HepG2 (cell line): ENCODE data around the gene PREX1. TPM values are rescaled to one million over a fixed set of nuclear protein-coding genes. Genes with fewer than 3 reads are reported as not detected.

Experiments
- ATAC-seq: fragments of 200-7000 bp; cut with Tn5 transposase; 3 replicates; pipeline ENCODE4 v1.9.1; 2020; ENCODE audit warnings: mild to moderate bottlenecking, moderate library complexity
- BruUV-seq: library from RNA; stranded (reverse); fragments of 400-500 nt; replicated peaks from 2 replicates; lab custom pipeline; 2021; lab: Mats Ljungman, UMichigan
- CTCF ChIA-PET: fragments of 300-600 bp; formaldehyde crosslinking; extraction: SDS; loops from one replicate; lab custom pipeline; 2021; ENCODE audit warnings: low total read pairs, inconsistent platforms, low intra/inter-chr PET ratio; lab: Yijun Ruan, JAX
- POLR2A ChIA-PET: fragments of 350-600 bp; sonication (Branson Sonifier 250); formaldehyde crosslinking; loops from one replicate; lab custom pipeline; 2020; ENCODE audit warnings: antibody characterized with exemption, inconsistent platforms; lab: Yijun Ruan, JAX
- DNase-seq: peaks from one replicate; pipeline ENCODE4 v3.0.0-alpha.2; 2015; ENCODE audit warnings: low spot score
- FAIRE-seq: peaks from 3 replicates; lab custom pipeline; 2011; peaks lifted over from hg19 to GRCh38; lab: Jason Lieb, UNC
- H2AFZ ChIP-seq: one replicate; pipeline ENCODE4 v1.6.1; 2011; ENCODE audit warnings: low read length, inconsistent platforms
- H3K27ac ChIP-seq: fragments of 300-600 bp; 3 replicates; pipeline ENCODE4 v1.8.0; 2011; ENCODE audit warnings: mixed run types, mild to moderate bottlenecking, mixed read lengths, low read length, inconsistent platforms; ENCODE audit not compliant: insufficient read depth; ENCODE audit errors: extremely low read length
- H3K27me3 ChIP-seq, 2 experiments: fragments of 200-600 bp in 1 of 2; 2 replicates in 1 of 2; 3 replicates in 1 of 2; pipeline versions ENCODE4 v1.6.0 to v1.8.0; 2011; ENCODE audit warnings: low read length in 2 of 2, mild to moderate bottlenecking in 2 of 2, moderate library complexity in 2 of 2, inconsistent platforms in 1 of 2; ENCODE audit not compliant: insufficient read depth in 2 of 2, control insufficient read depth in 1 of 2
- H3K36me3 ChIP-seq, 2 experiments: fragments of 200-600 bp in 1 of 2; replicated peaks in 1 of 2; 2 replicates in 1 of 2; 3 replicates in 1 of 2; pipeline versions ENCODE4 v1.5.1 to v1.8.0; 2011; ENCODE audit warnings: low read length in 2 of 2, inconsistent platforms in 1 of 2; ENCODE audit not compliant: insufficient read depth in 2 of 2, control insufficient read depth in 1 of 2
- H3K4me1 ChIP-seq: 2 replicates; pipeline ENCODE4 v1.5.1; 2012; ENCODE audit warnings: low read length, inconsistent platforms; ENCODE audit not compliant: insufficient read depth
- H3K4me2 ChIP-seq: 2 replicates; pipeline ENCODE4 v1.6.0; 2011; ENCODE audit warnings: low read depth, low read length, inconsistent platforms
- H3K4me3 ChIP-seq, 3 experiments: fragments of 200-600 bp in 1 of 3; sonication (generic), shearing (Covaris generic) in 1 of 3; replicated peaks in 1 of 3; 2 replicates each; pipeline ENCODE4 v1.5.1; 2011 to 2016; ENCODE audit warnings: low read length in 3 of 3, inconsistent platforms in 2 of 3, low read depth in 2 of 3, mild to moderate bottlenecking in 2 of 3, control low read depth in 1 of 3, mixed read lengths in 1 of 3; ENCODE audit not compliant: insufficient read depth in 1 of 3
- H3K79me2 ChIP-seq: one replicate; pipeline ENCODE4 v1.6.1; 2011; ENCODE audit warnings: low read length, inconsistent platforms; ENCODE audit not compliant: insufficient read depth
- H3K9ac ChIP-seq: 2 replicates; pipeline ENCODE4 v1.6.0; 2011; ENCODE audit warnings: mild to moderate bottlenecking, low read depth, low read length, inconsistent platforms; ENCODE audit not compliant: insufficient read depth
- H3K9me3 ChIP-seq: 2 replicates; pipeline ENCODE4 v1.5.1; 2012; ENCODE audit warnings: mild to moderate bottlenecking, low read length
- H4K20me1 ChIP-seq: 2 replicates; pipeline ENCODE4 v1.6.0; 2011; ENCODE audit warnings: inconsistent platforms, mild to moderate bottlenecking, low read length, moderate library complexity; ENCODE audit not compliant: insufficient read depth
- ELF4 ChIP-seq: sonication (generic); formaldehyde crosslinking; IDR thresholded peaks from 2 replicates; pipeline ENCODE4 v1.5.0; 2020; ENCODE audit warnings: missing genetic modification reagents, mild to moderate bottlenecking, moderate library complexity, borderline replicate concordance
- KLF6 ChIP-seq: IDR thresholded peaks from 2 replicates; pipeline ENCODE4 v1.8.0; 2016; ENCODE audit warnings: missing biosample characterization, missing genetic modification reagents
- ZKSCAN1 ChIP-seq: fragments of 150-350 bp; IDR thresholded peaks from 2 replicates; pipeline ENCODE4 v1.6.1; 2014; ENCODE audit warnings: low read length
- ZNF3 ChIP-seq: IDR thresholded peaks from 2 replicates; pipeline ENCODE4 v1.7.0; 2017; ENCODE audit warnings: inconsistent platforms
- WGBS: methylation state at CpG from one replicate; pipeline ENCODE4 v1.1.6; 2017; ENCODE audit warnings: low lambda C conversion rate; 5-methylcytosine and 5-hydroxymethylcytosine counted together
- in situ Hi-C: cut with HindIII; loops from 2 replicates; pipeline ENCODE4 v1.10.0; 2017; ENCODE audit warnings: low pct_unique_long_range_greater_than_20kb; ENCODE audit not compliant: extremely low pct_ligation_motif_present
- intact Hi-C: fragments of 100-400 bp; cut with micrococcal nuclease; formaldehyde crosslinking; loops from one replicate; pipeline ENCODE4 v1.10.0; 2022; ENCODE audit not compliant: unreplicated experiment
- polyA plus RNA-seq, 8 experiments: library from polyadenylated mRNA; depleted of rRNA in 3 of 8; stranded (reverse) in 7 of 8; unstranded in 1 of 8; fragments of >200 nt; fragmentation: Illumina TruSeq in 4 of 8; extraction: Trizol in 4 of 8; gene quantifications; 2 replicates each; pipeline versions ENCODE4 v1.2.1 to v1.2.3, GENCODE V29; 2011 to 2016; ENCODE audit warnings: low read depth in 4 of 8, missing spikeins in 1 of 8, mixed read lengths in 1 of 8; ENCODE audit not compliant: insufficient read depth in 1 of 8
- total RNA-seq, 5 experiments: library from RNA; depleted of rRNA; stranded (reverse); fragments of >200 nt; fragmentation: Illumina TruSeq; extraction: Trizol; gene quantifications; 2 replicates each; pipeline ENCODE4 v1.2.3, GENCODE V29; 2016; ENCODE audit warnings: low read depth in 1 of 5
- TF ChIP-seq, protein P1 (sequence below): sonication (generic); formaldehyde crosslinking; IDR thresholded peaks from 2 replicates; pipeline ENCODE4 v1.4.0; 2020; ENCODE audit warnings: mild to moderate bottlenecking, missing genetic modification reagents
- TF ChIP-seq, protein P2 (sequence below): sonication (generic); formaldehyde crosslinking; conservative IDR thresholded peaks from 2 replicates; pipeline ENCODE4 v1.8.0; 2022; ENCODE audit warnings: missing genetic modification reagents
- TF ChIP-seq, protein P3 (sequence below): IDR thresholded peaks from 2 replicates; pipeline ENCODE4 v1.6.1; 2012; ENCODE audit warnings: low read length, improper control_type of control experiment

PREX1 gene
- total and polyA plus RNA-seq, 2 of the 13 experiments (the other 11 are each of a cell fraction or from before 2014, with no cell fraction given), result 0.02 to 0.04 TPM

DNA sequence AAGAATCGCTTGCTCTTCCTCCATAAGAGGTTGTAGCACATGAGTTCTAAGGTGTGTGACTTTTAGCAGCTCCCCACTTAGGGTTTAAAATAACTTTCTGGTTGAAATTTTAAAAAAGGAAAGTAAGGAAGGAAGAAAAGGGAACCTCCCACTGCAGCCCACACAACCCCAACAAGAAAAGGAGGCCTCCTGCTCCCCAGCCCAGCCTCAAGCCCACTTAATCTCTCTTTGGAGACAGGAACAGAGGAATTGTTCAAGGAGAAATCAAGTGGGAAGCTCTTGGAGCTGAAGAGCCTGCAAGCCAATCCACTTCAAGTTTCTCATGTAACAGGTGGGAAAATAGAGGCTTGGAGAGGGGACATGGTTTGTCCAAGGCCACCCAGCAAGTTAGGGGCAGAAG is 39.1 kb upstream of the PREX1 start (continued):
- TF ChIP-seq, protein P1, sequence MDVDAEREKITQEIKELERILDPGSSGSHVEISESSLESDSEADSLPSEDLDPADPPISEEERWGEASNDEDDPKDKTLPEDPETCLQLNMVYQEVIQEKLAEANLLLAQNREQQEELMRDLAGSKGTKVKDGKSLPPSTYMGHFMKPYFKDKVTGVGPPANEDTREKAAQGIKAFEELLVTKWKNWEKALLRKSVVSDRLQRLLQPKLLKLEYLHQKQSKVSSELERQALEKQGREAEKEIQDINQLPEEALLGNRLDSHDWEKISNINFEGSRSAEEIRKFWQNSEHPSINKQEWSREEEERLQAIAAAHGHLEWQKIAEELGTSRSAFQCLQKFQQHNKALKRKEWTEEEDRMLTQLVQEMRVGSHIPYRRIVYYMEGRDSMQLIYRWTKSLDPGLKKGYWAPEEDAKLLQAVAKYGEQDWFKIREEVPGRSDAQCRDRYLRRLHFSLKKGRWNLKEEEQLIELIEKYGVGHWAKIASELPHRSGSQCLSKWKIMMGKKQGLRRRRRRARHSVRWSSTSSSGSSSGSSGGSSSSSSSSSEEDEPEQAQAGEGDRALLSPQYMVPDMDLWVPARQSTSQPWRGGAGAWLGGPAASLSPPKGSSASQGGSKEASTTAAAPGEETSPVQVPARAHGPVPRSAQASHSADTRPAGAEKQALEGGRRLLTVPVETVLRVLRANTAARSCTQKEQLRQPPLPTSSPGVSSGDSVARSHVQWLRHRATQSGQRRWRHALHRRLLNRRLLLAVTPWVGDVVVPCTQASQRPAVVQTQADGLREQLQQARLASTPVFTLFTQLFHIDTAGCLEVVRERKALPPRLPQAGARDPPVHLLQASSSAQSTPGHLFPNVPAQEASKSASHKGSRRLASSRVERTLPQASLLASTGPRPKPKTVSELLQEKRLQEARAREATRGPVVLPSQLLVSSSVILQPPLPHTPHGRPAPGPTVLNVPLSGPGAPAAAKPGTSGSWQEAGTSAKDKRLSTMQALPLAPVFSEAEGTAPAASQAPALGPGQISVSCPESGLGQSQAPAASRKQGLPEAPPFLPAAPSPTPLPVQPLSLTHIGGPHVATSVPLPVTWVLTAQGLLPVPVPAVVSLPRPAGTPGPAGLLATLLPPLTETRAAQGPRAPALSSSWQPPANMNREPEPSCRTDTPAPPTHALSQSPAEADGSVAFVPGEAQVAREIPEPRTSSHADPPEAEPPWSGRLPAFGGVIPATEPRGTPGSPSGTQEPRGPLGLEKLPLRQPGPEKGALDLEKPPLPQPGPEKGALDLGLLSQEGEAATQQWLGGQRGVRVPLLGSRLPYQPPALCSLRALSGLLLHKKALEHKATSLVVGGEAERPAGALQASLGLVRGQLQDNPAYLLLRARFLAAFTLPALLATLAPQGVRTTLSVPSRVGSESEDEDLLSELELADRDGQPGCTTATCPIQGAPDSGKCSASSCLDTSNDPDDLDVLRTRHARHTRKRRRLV (CRISPR knock-in tag), result no peak
- TF ChIP-seq, protein P2, sequence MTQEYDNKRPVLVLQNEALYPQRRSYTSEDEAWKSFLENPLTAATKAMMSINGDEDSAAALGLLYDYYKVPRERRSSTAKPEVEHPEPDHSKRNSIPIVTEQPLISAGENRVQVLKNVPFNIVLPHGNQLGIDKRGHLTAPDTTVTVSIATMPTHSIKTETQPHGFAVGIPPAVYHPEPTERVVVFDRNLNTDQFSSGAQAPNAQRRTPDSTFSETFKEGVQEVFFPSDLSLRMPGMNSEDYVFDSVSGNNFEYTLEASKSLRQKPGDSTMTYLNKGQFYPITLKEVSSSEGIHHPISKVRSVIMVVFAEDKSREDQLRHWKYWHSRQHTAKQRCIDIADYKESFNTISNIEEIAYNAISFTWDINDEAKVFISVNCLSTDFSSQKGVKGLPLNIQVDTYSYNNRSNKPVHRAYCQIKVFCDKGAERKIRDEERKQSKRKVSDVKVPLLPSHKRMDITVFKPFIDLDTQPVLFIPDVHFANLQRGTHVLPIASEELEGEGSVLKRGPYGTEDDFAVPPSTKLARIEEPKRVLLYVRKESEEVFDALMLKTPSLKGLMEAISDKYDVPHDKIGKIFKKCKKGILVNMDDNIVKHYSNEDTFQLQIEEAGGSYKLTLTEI (CRISPR knock-in tag), result no peak
- TF ChIP-seq KLF6 (CRISPR knock-in tag) (no peak), ELF4 (CRISPR knock-in tag) (no peak)

DNA sequence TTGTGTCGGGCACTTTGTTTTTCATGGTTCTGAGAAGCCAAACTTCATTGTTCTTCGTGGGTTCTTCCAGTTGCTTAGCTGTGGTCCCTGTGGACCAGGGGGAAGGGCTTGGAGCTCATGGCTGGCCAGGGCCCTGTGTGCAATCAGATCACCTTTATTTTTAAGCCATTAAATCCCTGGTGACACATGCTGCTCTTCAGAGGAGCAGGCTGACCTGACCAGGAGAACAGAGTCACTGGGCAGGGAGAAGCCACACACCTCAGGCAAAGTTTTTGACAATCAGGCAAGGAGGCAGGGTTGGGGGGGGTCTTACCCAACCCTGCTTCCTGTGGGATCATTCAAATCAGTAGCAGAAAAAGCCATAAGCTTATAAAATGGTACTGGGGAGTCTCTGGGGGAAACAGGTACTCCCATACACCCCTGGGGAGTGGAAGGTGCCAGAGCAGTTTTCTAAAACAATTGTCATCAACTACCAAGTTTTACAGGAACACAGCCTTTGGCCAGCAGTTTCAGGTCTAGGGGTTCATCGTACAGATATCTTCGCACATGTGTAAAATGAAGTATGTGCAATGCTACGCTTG is 37.0 kb upstream of the PREX1 start:
- intact Hi-C loops, result no loop called here
- CTCF ChIA-PET, result no interaction called here
- ATAC-seq (no peak), DNase-seq (no peak)
- POLR2A ChIA-PET, result no interaction called here
- WGBS, result 47% methylated on average over 5 of the region's 5 CpGs
- no peaks in the 10 kb centered on the region for H4K20me1 ChIP-seq
- H3K9me3 ChIP-seq, result no peaks in the 10 kb centered on the region
- no peaks in the 10 kb centered on the region for H3K36me3 ChIP-seq
- no peak overlapping the region for H3K27ac ChIP-seq
- no peaks in the 10 kb centered on the region for H3K79me2 ChIP-seq
- peaks cover 2 to 11% of the 10 kb centered on the region in 2 experiments; a peak in 2 of 5 replicates for H3K27me3 ChIP-seq
- no peak overlapping the region for H3K4me2 ChIP-seq
- BruUV-seq, result no TSS peak
- TF ChIP-seq ZNF3 (CRISPR knock-in tag) (no peak), ZKSCAN1 (no peak)
- TF ChIP-seq, protein P3, sequence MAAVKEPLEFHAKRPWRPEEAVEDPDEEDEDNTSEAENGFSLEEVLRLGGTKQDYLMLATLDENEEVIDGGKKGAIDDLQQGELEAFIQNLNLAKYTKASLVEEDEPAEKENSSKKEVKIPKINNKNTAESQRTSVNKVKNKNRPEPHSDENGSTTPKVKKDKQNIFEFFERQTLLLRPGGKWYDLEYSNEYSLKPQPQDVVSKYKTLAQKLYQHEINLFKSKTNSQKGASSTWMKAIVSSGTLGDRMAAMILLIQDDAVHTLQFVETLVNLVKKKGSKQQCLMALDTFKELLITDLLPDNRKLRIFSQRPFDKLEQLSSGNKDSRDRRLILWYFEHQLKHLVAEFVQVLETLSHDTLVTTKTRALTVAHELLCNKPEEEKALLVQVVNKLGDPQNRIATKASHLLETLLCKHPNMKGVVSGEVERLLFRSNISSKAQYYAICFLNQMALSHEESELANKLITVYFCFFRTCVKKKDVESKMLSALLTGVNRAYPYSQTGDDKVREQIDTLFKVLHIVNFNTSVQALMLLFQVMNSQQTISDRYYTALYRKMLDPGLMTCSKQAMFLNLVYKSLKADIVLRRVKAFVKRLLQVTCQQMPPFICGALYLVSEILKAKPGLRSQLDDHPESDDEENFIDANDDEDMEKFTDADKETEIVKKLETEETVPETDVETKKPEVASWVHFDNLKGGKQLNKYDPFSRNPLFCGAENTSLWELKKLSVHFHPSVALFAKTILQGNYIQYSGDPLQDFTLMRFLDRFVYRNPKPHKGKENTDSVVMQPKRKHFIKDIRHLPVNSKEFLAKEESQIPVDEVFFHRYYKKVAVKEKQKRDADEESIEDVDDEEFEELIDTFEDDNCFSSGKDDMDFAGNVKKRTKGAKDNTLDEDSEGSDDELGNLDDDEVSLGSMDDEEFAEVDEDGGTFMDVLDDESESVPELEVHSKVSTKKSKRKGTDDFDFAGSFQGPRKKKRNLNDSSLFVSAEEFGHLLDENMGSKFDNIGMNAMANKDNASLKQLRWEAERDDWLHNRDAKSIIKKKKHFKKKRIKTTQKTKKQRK, result no peak
- TF ChIP-seq, all 625 proteins: peak for 0
- Histone ChIP-seq H2AFZ (no peak overlapping the region), H3K4me3 (no peak overlapping the region), H3K9ac (no peak overlapping the region), H3K4me1 (no peaks in the 10 kb centered on the region)
- in situ Hi-C loops, result no loop called here
- FAIRE-seq, result no peak
